ENCODE results near the gene ENAH.

- TF ChIP-seq REST (IDR thresholded peaks at IDR 0.05; ENCODE audit: low read depth, low read length): no peak
- TF ChIP-seq CTCF (IDR thresholded peaks at IDR 0.05): no peak
- no peak for TF ChIP-seq TAF1 (IDR thresholded peaks at IDR 0.05; ENCODE audit: borderline replicate concordance, low read depth, low read length)
- TF ChIP-seq RAD21 (IDR thresholded peaks at IDR 0.05; ENCODE audit: low read length): no peak
- TF ChIP-seq EP300 (IDR thresholded peaks at IDR 0.05; ENCODE audit: borderline replicate concordance in 1 of 2, low read depth in 1 of 2, low read length in 1 of 2): no peak
- no peak for TF ChIP-seq RCOR1 (IDR thresholded peaks at IDR 0.05; ENCODE audit: low read length)
- no peak for TF ChIP-seq GABPA (IDR thresholded peaks at IDR 0.05; ENCODE audit: low read depth)
- no peak for TF ChIP-seq USF2 (IDR thresholded peaks at IDR 0.05; ENCODE audit: borderline replicate concordance, low read depth, low read length)
- no peak for TF ChIP-seq GATA2 (CRISPR knock-in tag; IDR thresholded peaks at IDR 0.05)
- no peak for TF ChIP-seq RFX5 (IDR thresholded peaks at IDR 0.05; ENCODE audit: low read length)
- TF ChIP-seq SMC3 (IDR thresholded peaks at IDR 0.05; ENCODE audit: low read depth, low read length): no peak
- TF ChIP-seq CHD2 (IDR thresholded peaks at IDR 0.05; ENCODE audit: low read length, partially characterized antibody): no peak
Measured at GRCh38 chr1:225440380-225441221, 212.3 kb downstream of the ENAH start.
